Kidney epithelial cell (primary cell): Measurements from ENCODE around the gene PHTF2. TPM values are rescaled to one million over a fixed set of nuclear protein-coding genes. Genes with fewer than 3 reads are reported as not detected.

Source experiments
- DNase-seq: peaks from one replicate; pipeline ENCODE4 v3.0.0-alpha.2; 2010; ENCODE audit warnings: low read depth
- H3K27me3 ChIP-seq: 2 replicates; pipeline ENCODE4 v1.6.0; 2011; ENCODE audit warnings: low read length; ENCODE audit not compliant: control insufficient read depth, insufficient read depth
- H3K36me3 ChIP-seq: 2 replicates; pipeline ENCODE4 v1.5.1; 2011; ENCODE audit warnings: low read length; ENCODE audit not compliant: control insufficient read depth, insufficient read depth
- H3K4me3 ChIP-seq: 2 replicates; pipeline ENCODE4 v1.5.1; 2011; ENCODE audit warnings: low read depth, mild to moderate bottlenecking, control low read depth, low read length
- total RNA-seq: library from RNA; depleted of rRNA; stranded (reverse); fragments of >200 nt; gene quantifications from 2 replicates; pipeline ENCODE4 v1.2.3, GENCODE V29; 2015
- TF ChIP-seq, protein P1 (sequence below): IDR thresholded peaks from 2 replicates; pipeline ENCODE4 v1.5.1; 2011; ENCODE audit warnings: mild to moderate bottlenecking, moderate library complexity, low read length, control low read depth, inconsistent platforms; ENCODE audit not compliant: insufficient read depth, poor library complexity, severe bottlenecking

The PHTF2 gene
- total RNA-seq, 1 donor from 2014 or later: 7.3 TPM

DNA sequence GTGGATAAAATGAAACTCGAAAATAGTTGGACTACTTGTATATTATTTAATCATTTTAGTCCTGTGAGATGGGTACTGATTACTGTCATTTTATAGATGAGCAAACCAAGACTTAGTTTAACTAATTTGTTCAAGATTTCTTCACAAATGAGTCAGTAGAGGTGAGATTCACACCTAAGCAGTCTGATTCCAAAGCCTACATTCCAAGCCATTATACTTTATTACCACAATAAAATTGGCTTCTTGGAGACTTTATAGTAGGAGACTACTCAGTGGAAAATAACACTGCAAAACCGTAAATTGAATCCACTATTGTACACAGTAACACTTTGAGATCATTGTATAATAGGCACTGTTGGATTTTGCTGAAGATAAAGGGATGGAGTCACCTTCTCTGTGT is 2.2 kb downstream of the PHTF2 start:
- Histone ChIP-seq H3K4me3 (no peak overlapping the region), H3K36me3 (no peaks in the 10 kb centered on the region), H3K27me3 (no peaks in the 10 kb centered on the region)
- TF ChIP-seq, protein P1, sequence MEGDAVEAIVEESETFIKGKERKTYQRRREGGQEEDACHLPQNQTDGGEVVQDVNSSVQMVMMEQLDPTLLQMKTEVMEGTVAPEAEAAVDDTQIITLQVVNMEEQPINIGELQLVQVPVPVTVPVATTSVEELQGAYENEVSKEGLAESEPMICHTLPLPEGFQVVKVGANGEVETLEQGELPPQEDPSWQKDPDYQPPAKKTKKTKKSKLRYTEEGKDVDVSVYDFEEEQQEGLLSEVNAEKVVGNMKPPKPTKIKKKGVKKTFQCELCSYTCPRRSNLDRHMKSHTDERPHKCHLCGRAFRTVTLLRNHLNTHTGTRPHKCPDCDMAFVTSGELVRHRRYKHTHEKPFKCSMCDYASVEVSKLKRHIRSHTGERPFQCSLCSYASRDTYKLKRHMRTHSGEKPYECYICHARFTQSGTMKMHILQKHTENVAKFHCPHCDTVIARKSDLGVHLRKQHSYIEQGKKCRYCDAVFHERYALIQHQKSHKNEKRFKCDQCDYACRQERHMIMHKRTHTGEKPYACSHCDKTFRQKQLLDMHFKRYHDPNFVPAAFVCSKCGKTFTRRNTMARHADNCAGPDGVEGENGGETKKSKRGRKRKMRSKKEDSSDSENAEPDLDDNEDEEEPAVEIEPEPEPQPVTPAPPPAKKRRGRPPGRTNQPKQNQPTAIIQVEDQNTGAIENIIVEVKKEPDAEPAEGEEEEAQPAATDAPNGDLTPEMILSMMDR: no peak
- DNase-seq: no peak

DNA sequence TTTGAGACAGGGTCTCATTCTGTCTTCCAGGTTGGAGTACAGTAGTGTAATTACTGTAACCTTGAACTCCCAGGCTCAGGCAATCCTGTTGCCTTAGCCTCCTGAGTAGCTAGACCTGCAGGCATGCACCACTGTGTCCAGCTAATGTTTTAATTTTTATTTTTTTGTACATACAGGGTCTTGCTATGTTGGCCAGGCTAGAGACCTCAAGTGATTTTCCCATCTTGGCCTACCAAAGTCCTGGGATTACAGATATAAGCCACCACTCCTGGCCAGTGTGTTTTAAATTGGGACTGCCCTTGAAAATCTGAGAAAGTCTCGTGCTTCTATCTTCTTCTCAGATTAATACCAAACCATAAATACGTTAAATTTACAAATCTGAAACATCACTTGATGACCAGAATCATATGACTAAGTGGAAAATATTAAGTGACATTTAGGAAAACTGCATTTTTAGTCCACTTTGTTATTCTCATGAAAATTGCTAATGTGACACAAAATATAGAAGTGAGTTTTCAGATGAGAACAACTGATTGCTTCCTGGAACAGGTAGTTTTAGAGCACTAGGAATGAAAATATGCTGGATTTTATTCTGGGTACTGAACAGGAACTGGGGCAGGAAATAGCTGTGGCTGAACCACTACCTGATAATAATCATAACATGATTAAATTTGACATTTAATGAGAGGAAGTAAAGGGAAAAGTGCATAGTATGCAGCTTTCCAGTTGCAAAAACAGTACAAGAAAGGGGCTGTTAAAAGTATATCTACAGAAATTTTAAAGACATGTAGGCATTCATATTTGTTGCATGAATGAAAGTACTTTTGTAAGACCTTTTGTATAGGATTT is 4.2 kb downstream of the PHTF2 start:
- Histone ChIP-seq H3K36me3 (no peaks in the 10 kb centered on the region), H3K4me3 (no peak overlapping the region), H3K27me3 (no peaks in the 10 kb centered on the region)
- TF ChIP-seq, protein P1: no peak
- no peak for DNase-seq

DNA sequence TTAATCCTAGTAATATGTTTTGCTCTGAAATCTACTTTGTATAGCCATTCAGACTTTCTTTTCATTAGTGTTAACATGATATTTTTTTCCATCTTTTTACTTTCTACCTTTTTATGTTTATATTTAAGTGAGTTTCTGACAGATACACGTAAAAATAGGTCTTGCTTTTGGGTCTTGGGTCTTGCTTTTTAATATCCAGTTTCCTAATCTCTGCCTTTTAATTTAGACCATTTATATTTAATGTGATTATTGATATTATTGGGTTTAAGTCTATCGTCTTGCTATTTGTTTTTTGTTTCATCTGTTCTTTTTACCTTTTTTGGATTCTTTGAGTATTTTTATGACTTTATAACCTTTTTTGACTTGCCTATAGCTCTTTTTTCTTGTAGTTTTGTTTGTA is 7.9 kb downstream of the PHTF2 start:
- TF ChIP-seq, protein P1: no peak

DNA sequence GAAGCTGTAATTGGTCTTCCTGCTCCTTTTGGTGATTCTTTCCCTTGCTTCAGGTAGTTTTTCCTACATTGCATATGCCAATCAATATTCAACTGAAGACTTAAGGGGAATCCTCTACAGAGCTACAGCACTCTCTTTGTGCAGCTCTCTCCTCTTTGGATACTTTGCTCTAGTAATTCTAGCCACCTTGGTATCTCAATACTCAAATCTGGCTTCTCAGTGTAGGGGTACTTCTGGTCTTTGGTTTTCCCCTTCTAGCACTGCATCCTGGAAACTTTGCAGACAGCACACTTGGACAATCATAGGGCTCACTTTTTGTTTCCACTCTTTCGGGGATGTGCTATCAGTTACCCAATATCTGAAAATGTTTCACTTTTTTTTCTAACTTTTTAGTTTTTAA is 9.9 kb downstream of the PHTF2 start:
- TF ChIP-seq, protein P1: no peak
- Histone ChIP-seq H3K27me3 (no peaks in the 10 kb centered on the region), H3K4me3 (no peak overlapping the region), H3K36me3 (no peaks in the 10 kb centered on the region)
- DNase-seq: no peak

More for the DNA sequence above, 7.9 kb downstream of the PHTF2 start:
- no peak for DNase-seq
- Histone ChIP-seq H3K4me3 (no peak overlapping the region), H3K27me3 (no peaks in the 10 kb centered on the region), H3K36me3 (no peaks in the 10 kb centered on the region)

DNA sequence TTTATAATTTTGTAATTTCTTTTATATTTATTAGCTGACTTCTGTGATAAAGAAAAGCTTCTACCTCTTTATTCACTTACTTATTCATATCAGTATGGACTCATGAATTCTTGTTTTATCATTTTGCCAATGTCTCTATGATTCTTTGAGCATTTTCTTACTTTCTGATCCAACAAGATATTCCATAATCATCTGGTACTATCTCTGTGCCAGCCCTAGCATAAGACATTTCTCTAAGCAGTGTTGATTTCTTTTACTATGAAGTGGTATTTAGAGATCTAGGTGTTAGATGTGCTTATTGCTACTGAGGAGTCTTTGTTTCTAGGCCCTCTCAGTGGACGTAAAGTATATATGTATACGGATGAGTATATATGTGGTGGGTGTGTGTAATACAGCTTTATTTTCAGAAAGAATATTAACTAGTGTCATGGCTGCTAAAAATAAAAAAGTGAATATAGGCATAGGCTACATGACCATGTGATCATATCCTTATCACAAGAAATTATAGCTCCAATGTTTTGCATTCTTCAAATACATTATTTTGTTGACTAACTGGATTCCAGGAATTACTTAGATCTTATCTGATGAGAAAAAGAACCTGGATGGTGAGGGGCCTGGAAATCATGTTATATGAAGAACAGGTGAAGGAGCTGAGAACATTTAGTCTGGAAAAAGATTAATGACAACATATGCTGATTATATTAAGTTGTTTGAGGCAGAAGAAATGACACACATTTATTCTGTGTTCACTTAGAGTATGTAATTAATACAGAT is 13.1 kb downstream of the PHTF2 start:
- H3K36me3 ChIP-seq: no peaks in the 10 kb centered on the region
- DNase-seq: no peak
- no peaks in the 10 kb centered on the region for H3K27me3 ChIP-seq
- no peak overlapping the region for H3K4me3 ChIP-seq
- TF ChIP-seq, protein P1: no peak
